B cell (primary cell): ENCODE results near the gene PLPP3. TPM values are rescaled to one million over a fixed set of nuclear protein-coding genes. Genes with fewer than 3 reads are reported as not detected.

Experiments
- ATAC-seq: fragments of 200-7000 bp; cut with Tn5 transposase; one replicate; pipeline ENCODE4 v1.10.0; 2021; ENCODE audit warnings: low read depth, mild to moderate bottlenecking, moderate number of reproducible peaks, moderate library complexity
- CTCF ChIA-PET: fragments of 350-600 bp; sonication (Branson Sonifier 250); formaldehyde crosslinking; loops from one replicate; lab custom pipeline; 2021; ENCODE audit warnings: antibody characterized with exemption, inconsistent platforms; lab: Charles Lee
- POLR2A ChIA-PET: fragments of 350-600 bp; sonication (Branson Sonifier 250); formaldehyde crosslinking; loops from one replicate; lab custom pipeline; 2021; ENCODE audit warnings: antibody characterized with exemption; lab: Charles Lee
- DNase-seq: peaks from one replicate; pipeline ENCODE4 v3.0.0; 2013
- H2AFZ ChIP-seq: 2 replicates; pipeline ENCODE4 v1.6.1; 2012; ENCODE audit warnings: mild to moderate bottlenecking, low read depth, low read length; ENCODE audit not compliant: insufficient read depth, poor library complexity, severe bottlenecking
- H3K27ac ChIP-seq, 2 donors: 1 replicate in 1 of 2; 2 replicates in 1 of 2; pipeline ENCODE4 v1.5.1; 2012 to 2013; ENCODE audit warnings: low read length in 2 of 2, mild to moderate bottlenecking in 2 of 2, moderate library complexity in 1 of 2
- H3K27me3 ChIP-seq, 4 experiments: fragments of 200-600 bp in 1 of 4; sonication (generic) in 1 of 4; replicated peaks in 1 of 4; 1 replicate in 2 of 4; 2 replicates in 2 of 4; pipeline versions ENCODE4 v1.6.1 to v1.7.0; 2013 to 2016; ENCODE audit warnings: low read length in 3 of 4, mild to moderate bottlenecking in 2 of 4, mixed read lengths in 1 of 4, moderate library complexity in 1 of 4; ENCODE audit not compliant: insufficient read depth in 4 of 4, control insufficient read depth in 3 of 4; ENCODE audit errors: control extremely low read depth in 1 of 4
- H3K36me3 ChIP-seq, 2 experiments: replicated peaks in 1 of 2; 1 replicate in 1 of 2; 2 replicates in 1 of 2; pipeline versions ENCODE4 v1.6.1 to v1.7.1; 2013; ENCODE audit warnings: low read length in 1 of 2; ENCODE audit not compliant: insufficient read depth in 2 of 2, control insufficient read depth in 1 of 2; ENCODE audit errors: control extremely low read depth in 1 of 2, extremely low read depth in 1 of 2
- H3K4me1 ChIP-seq, 2 donors: fragments of 200-600 bp in 1 of 2; sonication (generic) in 1 of 2; 1 replicate in 1 of 2; 2 replicates in 1 of 2; pipeline versions ENCODE4 v1.5.1 to v1.6.1; 2013 to 2017; ENCODE audit warnings: low read length in 2 of 2; ENCODE audit not compliant: control insufficient read depth in 2 of 2, insufficient read depth in 2 of 2
- H3K4me2 ChIP-seq: replicated peaks from 2 replicates; pipeline ENCODE3; 2012; ENCODE audit warnings: mild to moderate bottlenecking, low read depth, low read length; ENCODE audit not compliant: poor library complexity, severe bottlenecking
- H3K4me3 ChIP-seq, 5 experiments: fragments of 200-600 bp in 1 of 5; sonication (generic) in 1 of 5; 1 replicate in 3 of 5; 2 replicates in 2 of 5; pipeline versions ENCODE4 v1.5.1 to v1.7.0; 2011 to 2016; ENCODE audit warnings: low read length in 4 of 5, mild to moderate bottlenecking in 4 of 5, low read depth in 2 of 5, control low read depth in 1 of 5, moderate library complexity in 1 of 5; ENCODE audit not compliant: insufficient read depth in 1 of 5; ENCODE audit errors: control extremely low read depth in 1 of 5, extremely low read depth in 1 of 5
- H3K79me2 ChIP-seq: fragments of 200-600 bp; sonication (generic); one replicate; pipeline ENCODE4 v1.6.0; 2016; ENCODE audit warnings: low read length; ENCODE audit not compliant: control insufficient read depth, insufficient read depth
- H3K9ac ChIP-seq: fragments of 200-600 bp; sonication (generic); 2 replicates; pipeline ENCODE4 v1.6.1; 2017; ENCODE audit warnings: mild to moderate bottlenecking, low read length, moderate library complexity
- H3K9me3 ChIP-seq, 3 donors: one replicate each; pipeline versions ENCODE4 v1.6.1 to v1.7.1; 2013; ENCODE audit warnings: low read length in 2 of 3; ENCODE audit not compliant: control insufficient read depth in 2 of 3, insufficient read depth in 1 of 3; ENCODE audit errors: control extremely low read depth in 1 of 3
- H4K20me1 ChIP-seq: 2 replicates; pipeline ENCODE4 v1.6.0; 2012; ENCODE audit warnings: mild to moderate bottlenecking, low read length; ENCODE audit not compliant: insufficient read depth, control insufficient read depth, poor library complexity, severe bottlenecking
- H3K27ac Mint-ChIP-seq: one replicate; pipeline ENCODE4 v1.8.0; 2021; ENCODE audit warnings: mixed read lengths
- H3K27me3 Mint-ChIP-seq: one replicate; pipeline ENCODE4 v1.8.0; 2021; ENCODE audit warnings: mixed read lengths
- H3K4me1 Mint-ChIP-seq: one replicate; pipeline ENCODE4 v1.8.0; 2021; ENCODE audit warnings: mixed read lengths
- H3K4me3 Mint-ChIP-seq: one replicate; pipeline ENCODE4 v1.8.0; 2021; ENCODE audit warnings: mixed read lengths
- H3K9me3 Mint-ChIP-seq: one replicate; pipeline ENCODE4 v1.8.0; 2022; ENCODE audit warnings: mixed read lengths; ENCODE audit not compliant: insufficient read depth
- EZH2 ChIP-seq: IDR thresholded peaks from 2 replicates; pipeline ENCODE4 v1.6.1; 2012; ENCODE audit warnings: borderline replicate concordance, low read depth, mild to moderate bottlenecking, moderate library complexity, low read length; ENCODE audit not compliant: insufficient read depth, poor library complexity, severe bottlenecking
- WGBS: methylation state at CpG from one replicate; pipeline ENCODE4 v1.1.5; 2013; ENCODE audit warnings: missing lambda C conversion rate; ENCODE audit not compliant: insufficient coverage; 5-methylcytosine and 5-hydroxymethylcytosine counted together
- intact Hi-C: fragments of 100-400 bp; cut with micrococcal nuclease; formaldehyde crosslinking; loops from one replicate; pipeline ENCODE4 v1.10.0; 2022
- polyA plus RNA-seq: library from polyadenylated mRNA; depleted of rRNA; stranded (reverse); fragments of >200 nt; gene quantifications from 2 replicates; pipeline ENCODE4 v1.2.3, GENCODE V29; 2012
- total RNA-seq, 2 donors: library from RNA; stranded (reverse); fragments of 120-200 nt in 1 of 2; gene quantifications; 1 replicate in 1 of 2; 2 replicates in 1 of 2; pipeline versions ENCODE4 v1.2.3 to v1.2.4, GENCODE V29; 2013 to 2022
- TF ChIP-seq, protein P1 (sequence below): fragments of 200-600 bp; IDR thresholded peaks from one replicate; pipeline ENCODE4 v1.8.0; 2022; ENCODE audit warnings: antibody characterized with exemption, mild to moderate bottlenecking

The PLPP3 gene
- total and polyA plus RNA-seq, 2 donors (not counting 1 experiment from before 2014, with no cell fraction given) = 1.8 to 2.9 TPM

DNA sequence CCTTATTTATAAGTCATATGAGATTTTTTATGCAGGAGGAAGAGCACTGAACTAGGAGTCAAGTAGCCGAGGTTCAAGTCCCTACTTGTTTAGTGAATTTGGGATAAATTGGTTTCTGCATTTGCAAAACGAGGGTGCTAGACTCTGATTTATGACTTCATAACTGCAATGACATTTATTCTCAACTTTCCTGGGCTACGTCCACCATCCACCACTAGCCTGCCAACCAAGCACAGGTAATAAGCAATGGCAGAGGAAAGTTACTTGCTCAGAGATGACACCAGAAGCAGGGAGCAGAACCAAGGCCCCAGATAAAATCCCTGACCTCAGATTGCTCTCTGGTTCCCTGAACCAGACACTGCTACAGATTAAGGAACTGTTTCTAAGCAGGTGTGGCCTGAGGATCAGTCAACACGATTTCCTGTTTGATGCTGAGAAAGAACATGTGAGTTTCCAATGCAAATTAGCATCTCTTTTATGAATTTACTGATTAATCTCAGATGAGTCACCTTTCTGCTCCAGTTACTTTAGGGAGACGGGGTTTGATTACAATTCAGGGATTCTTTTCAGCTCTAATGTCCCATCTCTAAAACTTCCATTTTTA is 52.7 kb downstream of the PLPP3 start:
- TF ChIP-seq, protein P1, sequence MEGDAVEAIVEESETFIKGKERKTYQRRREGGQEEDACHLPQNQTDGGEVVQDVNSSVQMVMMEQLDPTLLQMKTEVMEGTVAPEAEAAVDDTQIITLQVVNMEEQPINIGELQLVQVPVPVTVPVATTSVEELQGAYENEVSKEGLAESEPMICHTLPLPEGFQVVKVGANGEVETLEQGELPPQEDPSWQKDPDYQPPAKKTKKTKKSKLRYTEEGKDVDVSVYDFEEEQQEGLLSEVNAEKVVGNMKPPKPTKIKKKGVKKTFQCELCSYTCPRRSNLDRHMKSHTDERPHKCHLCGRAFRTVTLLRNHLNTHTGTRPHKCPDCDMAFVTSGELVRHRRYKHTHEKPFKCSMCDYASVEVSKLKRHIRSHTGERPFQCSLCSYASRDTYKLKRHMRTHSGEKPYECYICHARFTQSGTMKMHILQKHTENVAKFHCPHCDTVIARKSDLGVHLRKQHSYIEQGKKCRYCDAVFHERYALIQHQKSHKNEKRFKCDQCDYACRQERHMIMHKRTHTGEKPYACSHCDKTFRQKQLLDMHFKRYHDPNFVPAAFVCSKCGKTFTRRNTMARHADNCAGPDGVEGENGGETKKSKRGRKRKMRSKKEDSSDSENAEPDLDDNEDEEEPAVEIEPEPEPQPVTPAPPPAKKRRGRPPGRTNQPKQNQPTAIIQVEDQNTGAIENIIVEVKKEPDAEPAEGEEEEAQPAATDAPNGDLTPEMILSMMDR = no peak
- no peak for TF ChIP-seq EZH2
- CTCF ChIA-PET = no interaction called here
- Mint-ChIP-seq H3K27ac (peak overlapping the region; percentile 59), H3K9me3 (no peaks in the 10 kb centered on the region), H3K4me1 (peaks cover 59% of the 10 kb centered on the region), H3K27me3 (no peaks in the 10 kb centered on the region), H3K4me3 (peak overlapping the region; percentile 46)
- H2AFZ ChIP-seq = no peak overlapping the region
- POLR2A ChIA-PET = interaction anchor here (0.5 kb wide), 1 partner anchor 10 kb away, joined by 3 read pairs; no protein-coding TSS in a partner anchor
- H3K4me1 ChIP-seq = peaks cover 44 to 48% of the 10 kb centered on the region in 2 donors
- H4K20me1 ChIP-seq = no peaks in the 10 kb centered on the region
- H3K9ac ChIP-seq = peak overlapping the region; percentile 11
- intact Hi-C loops = loop anchor here (1.0 to 5.0 kb wide), 4 partner anchors 50 to 1239 kb away; no protein-coding TSS in a partner anchor
- WGBS = 60% methylated on average over 1 of the region's 5 CpGs
- DNase-seq (peak; percentile 81), ATAC-seq (peak; percentile 84)
- peak overlapping the region; percentile 61 for H3K4me2 ChIP-seq
- no peaks in the 10 kb centered on the region for H3K79me2 ChIP-seq
- H3K36me3 ChIP-seq = no peaks in the 10 kb centered on the region
- H3K27ac ChIP-seq = peak overlapping the region; percentile 17 to 33
- H3K9me3 ChIP-seq = no peaks in the 10 kb centered on the region
- H3K27me3 ChIP-seq = no peaks in the 10 kb centered on the region
- peak overlapping the region in 1 of 5 experiments; percentile 22 for H3K4me3 ChIP-seq

DNA sequence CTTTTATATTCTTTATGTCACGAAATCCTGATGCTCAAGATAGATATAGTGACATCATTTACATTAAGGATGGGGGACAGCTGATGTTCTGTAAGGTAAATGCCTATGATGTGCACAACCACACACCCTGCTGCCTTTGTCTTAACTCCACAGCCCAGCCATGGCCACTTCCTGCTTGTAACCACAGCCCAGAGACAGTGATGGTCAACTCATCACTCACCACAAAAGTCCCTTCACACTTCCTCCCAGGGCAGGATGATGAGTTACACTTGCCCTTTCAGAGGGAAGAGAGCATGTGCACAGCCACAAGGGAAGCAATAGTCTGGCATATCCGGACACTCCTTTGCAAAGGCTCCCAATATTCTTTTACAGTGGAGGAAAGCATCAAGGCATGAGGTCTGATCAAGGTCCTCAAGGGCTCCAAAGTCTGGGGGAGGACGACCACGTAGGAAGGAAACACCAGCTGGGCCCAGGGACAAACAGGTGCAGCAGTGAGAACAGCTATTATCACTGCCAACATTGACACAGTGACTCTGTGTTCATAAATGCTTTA is 53.8 kb downstream of the PLPP3 start:
- no peaks in the 10 kb centered on the region for H3K79me2 ChIP-seq
- POLR2A ChIA-PET = no interaction called here
- Mint-ChIP-seq H3K27me3 (no peaks in the 10 kb centered on the region), H3K9me3 (no peaks in the 10 kb centered on the region), H3K4me3 (peak overlapping the region; percentile 46), H3K4me1 (peaks cover 63% of the 10 kb centered on the region), H3K27ac (peak overlapping the region; percentile 70)
- no peaks in the 10 kb centered on the region for H3K9me3 ChIP-seq
- intact Hi-C loops = loop anchor here (1.0 to 5.0 kb wide), 4 partner anchors 51 to 1238 kb away; no protein-coding TSS in a partner anchor
- TF ChIP-seq, protein P1 = no peak
- no peak for TF ChIP-seq EZH2
- WGBS = no CpG with 5 or more reads among the region's 4 CpGs
- H3K27ac ChIP-seq = peak overlapping the region in 1 of 2 donors; percentile 17
- no peak overlapping the region for H2AFZ ChIP-seq
- H3K36me3 ChIP-seq = no peaks in the 10 kb centered on the region
- H3K4me3 ChIP-seq = no peak overlapping the region
- peaks cover 44 to 48% of the 10 kb centered on the region in 2 donors for H3K4me1 ChIP-seq
- ATAC-seq (peak; percentile 46), DNase-seq (peak; percentile 33)
- H3K27me3 ChIP-seq = no peaks in the 10 kb centered on the region
- H3K4me2 ChIP-seq = peak overlapping the region; percentile 61
- CTCF ChIA-PET = no interaction called here
- no peaks in the 10 kb centered on the region for H4K20me1 ChIP-seq
- no peak overlapping the region for H3K9ac ChIP-seq
